ENCODE data around the gene PNPLA8.
"Not testable (repeated sequence)": the region's sequence is repeated elsewhere in the genome, so short reads cannot be mapped to it uniquely, and the experiment has no call there.

Gene PNPLA8

DNA sequence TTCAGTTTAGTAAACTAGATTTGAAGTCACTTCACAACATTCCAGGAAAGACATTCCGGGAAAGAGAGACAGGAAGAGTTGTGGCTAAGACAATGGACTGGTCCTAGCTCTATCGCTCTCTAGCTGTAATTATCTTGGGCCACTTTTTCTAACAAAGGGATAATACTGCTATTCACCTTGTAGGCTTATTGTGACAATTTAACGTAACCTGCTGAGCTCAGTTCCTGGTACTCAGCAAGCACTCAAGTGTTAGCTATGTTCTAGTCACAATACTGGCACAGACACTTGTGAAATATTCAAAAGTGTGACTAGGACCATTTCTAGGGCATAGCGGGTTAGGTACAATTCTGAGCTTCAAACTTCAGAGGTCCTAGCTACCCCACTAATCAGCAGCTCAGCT lies 57.7 kb downstream of the PNPLA8 start:
- DNase-seq (ENCODE audit: low spot score), result no peak

DNA sequence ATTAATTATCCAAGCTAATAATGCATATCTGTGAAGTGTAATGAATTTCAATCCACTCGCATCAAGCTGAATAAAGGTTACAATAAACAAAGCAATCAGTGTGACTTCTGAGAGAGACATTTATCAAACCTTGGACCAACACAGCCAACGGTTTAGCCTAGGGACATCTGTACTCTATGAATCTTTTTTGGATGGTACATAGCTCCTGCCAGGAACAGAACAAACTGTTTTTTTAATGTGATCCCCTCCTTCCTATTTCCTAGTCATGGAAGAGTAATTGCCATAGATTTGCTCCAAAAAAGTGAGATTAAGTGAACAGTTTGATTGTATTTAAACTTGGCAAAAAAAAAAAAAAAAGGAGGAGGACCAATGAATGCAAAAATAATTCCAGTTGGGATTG lies 58.5 kb downstream of the PNPLA8 start:
- no peak for DNase-seq (ENCODE audit: low spot score)

DNA sequence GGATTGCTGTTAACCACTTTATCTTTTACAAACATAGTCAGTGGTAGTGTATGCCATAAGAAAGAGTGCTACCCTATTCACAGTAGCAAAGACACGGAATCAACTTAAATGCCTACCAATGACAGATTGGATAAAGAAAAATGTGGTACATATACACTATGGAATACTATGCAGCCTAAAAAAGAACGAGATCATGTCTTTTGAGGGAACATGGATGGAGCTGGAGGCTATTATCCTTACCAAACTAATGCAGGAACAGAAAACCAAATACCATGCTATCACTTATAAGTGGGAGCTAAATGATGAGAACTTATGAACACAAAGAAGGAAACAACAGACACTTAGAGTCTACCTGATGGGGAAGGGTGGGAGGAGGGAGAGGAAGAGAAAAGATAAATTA lies 59.6 kb downstream of the PNPLA8 start:
- not testable (repeated sequence) for DNase-seq (ENCODE audit: low spot score)

DNA sequence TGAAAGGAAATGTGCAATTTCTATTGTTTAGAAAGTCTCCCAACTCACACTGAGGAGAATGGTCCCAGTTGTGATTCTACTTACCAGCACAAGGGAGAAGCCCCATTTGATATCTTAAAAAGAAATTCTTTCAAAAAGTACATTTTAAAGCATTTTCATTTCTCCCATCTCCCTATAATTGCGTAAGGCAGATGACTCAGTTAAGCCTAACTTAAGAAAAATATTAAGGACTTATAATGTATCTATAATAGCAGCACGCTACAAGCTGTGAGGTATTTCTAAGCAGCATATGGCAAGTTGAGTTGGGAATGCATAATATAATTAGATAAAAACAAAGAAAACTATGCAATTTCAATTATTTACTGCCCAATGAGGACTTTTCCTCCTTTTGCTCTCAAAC lies 61.2 kb downstream of the PNPLA8 start:
- DNase-seq (ENCODE audit: low spot score), result no peak

DNA sequence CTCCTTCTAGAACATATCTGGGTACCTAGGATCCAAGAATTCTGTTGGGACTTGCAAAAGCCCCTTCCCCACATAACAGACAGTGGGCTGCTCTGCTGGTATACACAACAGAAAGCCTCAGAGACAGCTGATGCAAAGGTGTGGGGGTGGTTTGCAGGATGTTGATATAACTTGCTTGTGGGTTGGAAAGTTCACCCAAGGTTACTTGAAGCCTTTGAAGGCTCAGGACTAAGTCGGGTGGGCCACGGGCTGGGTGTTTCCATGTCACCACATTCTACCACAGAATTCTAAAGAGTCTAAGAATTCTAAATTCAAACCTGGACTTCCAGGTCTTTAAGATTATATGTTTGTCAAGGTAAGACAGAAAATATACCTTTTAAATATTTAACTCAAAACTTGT lies 62.3 kb downstream of the PNPLA8 start:
- DNase-seq (ENCODE audit: low spot score), result no peak

DNA sequence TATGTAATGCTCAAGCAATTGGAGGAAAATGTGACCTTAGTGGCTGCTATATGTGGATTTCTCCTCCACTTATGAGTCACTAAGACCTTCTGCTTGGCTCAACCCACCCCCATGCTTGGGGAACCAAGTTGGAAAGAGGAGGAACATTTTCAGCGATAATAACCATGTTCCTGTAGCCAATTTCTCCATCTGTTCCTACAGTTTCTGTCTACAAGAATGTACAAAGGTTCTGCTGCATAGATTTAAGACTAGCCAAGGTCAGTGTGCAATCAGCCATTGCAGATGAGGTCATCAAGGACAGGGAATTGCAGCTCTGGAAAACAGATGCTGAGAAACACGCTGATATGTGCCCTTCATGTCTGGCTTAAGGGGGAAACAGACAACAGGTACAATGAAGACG lies 64.1 kb downstream of the PNPLA8 start:
- no peak for DNase-seq (ENCODE audit: low spot score)

DNA sequence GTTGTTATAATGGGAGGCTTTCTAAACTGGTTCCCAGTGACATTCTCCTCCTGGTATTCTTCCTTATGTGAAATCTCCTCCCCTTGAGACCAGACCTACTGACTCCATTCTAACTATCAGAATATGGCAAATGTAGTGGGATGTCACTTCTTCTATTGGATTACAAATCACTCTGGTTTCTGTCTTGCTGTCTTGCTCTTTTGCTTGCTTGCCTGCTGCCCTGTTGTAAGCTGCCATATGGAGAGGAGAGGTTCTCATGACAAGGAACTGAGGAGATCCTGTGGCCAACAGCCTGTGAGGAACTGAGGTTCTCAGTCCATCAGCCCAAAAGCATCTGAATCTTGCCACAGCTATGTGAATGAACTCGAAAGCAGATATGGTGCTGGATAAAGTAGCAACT lies 65.0 kb downstream of the PNPLA8 start:
- DNase-seq (ENCODE audit: low spot score), result no peak

DNA sequence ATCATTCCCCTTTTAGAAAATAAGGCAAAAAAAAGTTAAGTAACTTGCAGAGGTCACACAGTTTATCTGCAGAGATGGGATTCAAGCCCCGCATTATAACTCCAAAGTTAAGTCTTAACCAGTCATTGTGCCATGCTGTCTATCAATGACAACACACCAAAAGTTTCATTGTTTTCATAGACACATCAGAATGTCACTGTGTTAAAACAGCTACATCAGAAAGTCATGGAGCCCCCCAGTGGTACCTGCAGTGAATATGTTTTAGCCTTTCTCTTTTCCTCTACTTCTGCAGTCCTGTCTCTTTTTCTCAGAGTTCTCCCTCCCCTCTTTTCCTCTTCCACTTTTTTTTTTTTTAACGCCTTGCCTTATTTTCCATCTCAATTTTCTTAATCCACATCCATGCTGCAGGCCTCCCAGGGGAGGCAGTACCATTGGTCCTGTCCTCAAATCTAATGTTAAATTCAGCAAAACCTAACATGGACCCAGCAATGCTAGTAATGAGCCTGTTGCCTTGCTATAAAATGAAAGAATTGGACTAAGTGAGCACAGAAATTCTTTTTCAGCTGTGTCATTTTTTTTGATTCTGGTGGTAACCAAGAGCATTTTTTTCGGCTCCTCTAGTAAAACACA lies 65.9 kb downstream of the PNPLA8 start:
- DNase-seq (ENCODE audit: low spot score), result no peak

DNA sequence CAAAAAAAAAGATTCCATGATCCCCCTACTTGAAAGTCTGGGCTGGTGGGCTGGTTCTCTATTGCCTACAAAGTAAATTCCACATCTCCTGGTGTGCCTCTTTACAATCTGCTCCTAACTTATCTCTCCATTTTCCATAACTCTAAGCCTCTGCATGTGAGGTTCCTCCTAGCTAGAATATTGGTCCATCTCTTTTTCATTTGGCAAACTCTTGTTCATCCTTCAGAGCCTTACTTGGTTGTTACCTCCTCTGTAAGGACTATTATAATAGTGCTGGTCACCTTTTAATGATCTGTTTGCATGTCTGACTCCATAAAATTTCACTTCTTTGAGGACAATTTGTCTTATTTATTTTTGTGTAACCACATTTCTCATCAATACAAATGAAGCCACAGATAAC lies 68.1 kb downstream of the PNPLA8 start:
- no peak for DNase-seq (ENCODE audit: low spot score)

DNA sequence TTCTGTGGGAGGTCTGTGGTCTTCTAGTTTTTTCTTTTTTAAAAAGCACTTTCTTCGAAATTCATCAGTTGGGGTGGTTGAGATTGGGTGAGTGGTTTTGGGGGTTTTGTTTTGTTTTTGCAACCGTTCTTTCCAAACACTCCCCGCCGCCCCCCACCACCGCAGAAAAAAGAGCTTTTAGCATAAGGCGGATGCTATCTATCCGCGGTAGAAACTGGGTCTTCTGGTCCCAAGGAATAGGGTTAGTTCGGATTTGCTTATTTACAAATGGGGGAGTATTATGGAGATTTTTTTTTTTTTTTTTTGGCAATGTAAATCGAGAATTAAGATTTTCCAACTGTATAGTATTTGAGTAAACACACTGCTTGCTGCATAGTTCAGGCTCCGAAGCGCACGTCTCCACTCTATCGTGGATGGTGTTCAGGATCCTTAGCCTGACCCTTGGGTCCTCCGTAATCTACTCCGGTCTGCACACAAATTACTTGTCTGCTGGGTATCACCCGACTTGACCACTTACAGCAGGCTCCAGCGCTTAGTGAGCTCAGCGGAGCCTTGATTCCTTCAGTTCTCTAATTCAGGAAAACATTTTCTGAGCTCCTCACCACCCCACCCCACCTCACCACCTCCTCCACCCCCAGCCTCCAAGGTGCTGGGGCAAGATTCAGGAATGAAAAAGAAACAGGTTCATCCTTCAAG lies 68.9 kb downstream of the PNPLA8 start:
- DNase-seq (ENCODE audit: low spot score), result no peak

DNA sequence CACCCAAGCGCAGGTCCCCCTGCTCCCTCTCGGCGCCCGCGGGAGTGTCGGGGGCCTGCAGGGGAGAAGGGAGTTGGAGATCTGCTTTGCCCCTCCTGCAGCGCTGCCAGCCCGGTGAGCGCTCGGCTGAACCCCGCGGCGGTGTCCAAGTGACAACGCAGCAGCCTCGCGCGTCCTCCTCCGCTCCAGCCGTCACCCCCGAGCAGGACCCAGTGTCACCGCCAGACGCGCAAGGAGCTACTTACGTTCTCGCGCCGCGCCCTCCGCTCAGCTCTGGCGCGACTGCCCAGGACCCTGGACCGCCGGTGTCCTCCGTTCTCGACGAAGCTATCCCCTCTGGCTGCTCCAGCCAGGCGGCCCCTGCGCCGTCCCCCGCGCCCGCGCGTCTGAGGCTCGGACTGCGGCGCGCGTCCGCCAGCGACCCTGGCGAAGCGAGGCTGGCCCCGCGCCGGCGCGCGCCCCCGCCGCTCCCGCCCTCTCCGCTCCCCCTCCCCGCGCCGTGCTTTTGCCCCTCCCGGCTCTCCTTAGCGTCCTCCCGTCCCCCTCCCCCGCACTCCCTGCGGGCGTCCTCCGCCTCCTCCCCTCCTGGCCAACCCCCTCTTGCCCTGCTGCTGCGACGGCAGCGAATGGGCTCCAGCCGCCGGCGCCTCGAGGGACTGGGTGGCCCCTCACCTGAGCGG lies 69.8 kb downstream of the PNPLA8 start, which contains the start of gene NRCAM:
Gene NRCAM, minus strand, starts transcription at position 439 of the 680 bp plus-strand sequence. CDS start 216,372 bp downstream, outside the sequence.
- no peak for DNase-seq (ENCODE audit: low spot score)

DNA sequence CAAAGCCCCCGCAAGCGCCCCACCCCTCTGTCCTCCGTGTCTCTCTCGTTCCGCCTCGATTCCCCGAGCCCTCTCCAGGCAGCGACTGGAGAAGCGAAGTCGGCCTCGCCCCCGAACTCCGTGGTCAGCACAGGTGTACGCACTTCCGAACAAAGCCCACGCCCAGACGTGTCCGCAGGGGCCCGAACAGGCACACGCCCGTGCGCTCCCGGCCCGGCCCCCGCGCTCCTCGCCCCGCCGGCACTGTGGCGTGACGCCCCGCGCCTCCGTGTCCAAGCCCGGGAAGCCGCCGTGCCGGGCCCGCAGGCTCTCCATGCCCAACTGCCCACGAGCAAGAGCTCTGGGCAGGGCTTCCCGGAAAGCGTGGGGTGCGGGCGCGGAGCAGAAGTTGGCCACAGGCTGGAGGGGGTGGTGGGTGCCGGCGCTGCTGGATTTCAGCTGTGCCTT lies 70.4 kb downstream of the PNPLA8 start:
- DNase-seq (ENCODE audit: low spot score), result no peak

DNA sequence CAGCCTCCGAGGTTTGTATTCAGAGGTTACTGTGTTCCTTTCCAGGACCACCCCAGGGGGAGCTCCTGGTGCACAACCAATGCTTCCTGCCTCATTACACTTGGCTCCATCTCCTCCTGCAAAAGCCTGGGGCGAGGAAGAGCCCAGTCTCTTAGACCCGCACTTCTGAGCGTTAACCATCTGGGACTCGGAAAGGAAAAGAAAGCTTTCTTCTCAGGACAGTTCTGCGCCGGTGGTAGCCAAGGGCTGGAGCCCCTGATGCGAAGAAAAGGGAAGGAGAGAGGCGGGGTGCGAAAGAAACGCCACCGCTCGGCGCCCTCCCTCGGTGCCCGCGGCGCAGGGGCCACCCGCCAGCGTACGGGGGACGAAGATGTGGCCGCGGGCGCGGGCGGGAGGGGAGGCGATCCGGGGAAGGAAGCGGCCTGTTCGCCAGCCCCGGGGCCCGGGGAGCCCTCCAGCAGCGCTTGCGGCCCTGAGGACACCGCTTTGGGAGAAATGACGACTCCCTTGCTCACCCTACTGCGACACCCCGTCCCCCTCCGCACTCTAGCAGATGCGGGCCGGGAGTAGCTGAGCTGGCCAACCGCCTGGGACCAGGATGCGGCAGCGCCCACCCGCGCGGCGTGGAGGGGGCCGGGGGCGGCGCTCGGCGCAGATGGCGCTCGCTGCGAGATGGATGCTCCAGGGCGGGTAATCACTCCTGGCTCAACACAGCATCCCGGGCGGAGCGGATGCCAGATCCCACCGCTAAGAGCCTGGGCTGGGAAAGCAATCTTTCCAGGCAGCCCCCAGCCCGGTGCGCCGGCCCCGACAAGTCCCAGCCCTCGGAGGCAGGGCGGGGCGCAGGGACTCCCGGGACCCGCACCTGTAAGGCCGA lies 71.0 kb downstream of the PNPLA8 start:
- no peak for DNase-seq (ENCODE audit: low spot score)

DNA sequence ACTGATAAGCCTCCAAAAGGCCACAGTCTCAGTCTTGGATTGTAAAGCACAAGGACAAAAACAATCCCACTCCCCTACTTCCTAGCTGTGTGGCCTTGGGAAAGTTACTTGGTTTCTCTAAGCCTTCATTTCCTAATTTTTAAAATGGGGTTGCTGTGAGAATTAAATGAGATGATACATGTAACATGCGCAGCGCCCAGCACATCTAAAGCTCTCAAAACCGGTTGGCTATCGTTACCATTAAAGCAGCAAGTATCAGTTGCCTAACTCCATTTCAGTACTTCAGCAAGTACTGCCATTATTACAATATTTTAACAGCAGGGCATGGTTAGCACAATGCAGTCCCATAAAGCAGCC lies 71.6 kb downstream of the PNPLA8 start:
- DNase-seq (ENCODE audit: low spot score), result no peak

DNA sequence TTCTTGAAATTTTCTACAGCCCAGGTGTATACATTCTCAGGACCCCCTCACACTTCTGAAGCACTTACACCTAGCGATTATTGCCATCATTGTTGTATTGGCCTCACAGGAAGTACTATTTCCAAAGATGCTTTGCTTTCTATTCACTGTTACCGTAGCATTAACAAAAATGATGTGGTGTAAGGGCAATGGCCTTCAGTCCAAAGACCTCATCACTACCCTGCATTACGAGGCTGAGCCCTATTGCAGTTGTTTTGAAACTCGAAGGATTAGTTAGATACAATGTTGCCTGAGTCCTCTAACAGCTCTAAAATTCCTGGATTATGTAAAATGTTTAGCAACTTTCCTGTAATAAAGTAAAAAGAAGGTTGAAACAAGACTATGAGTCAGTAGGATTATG lies 72.6 kb downstream of the PNPLA8 start:
- no peak for DNase-seq (ENCODE audit: low spot score)

DNA sequence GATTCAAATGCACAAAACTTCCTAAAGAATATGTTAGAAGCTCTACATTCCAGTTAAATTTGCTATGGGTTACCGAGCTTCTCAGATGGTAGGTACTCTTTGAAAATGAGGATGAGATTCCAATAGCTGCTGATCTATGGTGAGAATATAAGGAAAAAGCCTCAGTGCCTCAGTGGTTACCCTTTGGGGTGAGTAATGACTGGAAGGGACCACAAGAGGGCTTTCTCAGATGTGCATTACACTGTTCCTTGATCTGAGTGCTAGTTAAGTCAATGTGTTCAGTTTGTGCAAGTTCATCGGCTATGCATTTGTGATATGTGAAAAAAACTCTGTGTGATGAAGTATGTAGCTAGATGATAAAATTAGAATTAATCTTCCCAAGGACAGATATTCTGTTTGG lies 73.2 kb downstream of the PNPLA8 start:
- DNase-seq (ENCODE audit: low spot score), result no peak

DNA sequence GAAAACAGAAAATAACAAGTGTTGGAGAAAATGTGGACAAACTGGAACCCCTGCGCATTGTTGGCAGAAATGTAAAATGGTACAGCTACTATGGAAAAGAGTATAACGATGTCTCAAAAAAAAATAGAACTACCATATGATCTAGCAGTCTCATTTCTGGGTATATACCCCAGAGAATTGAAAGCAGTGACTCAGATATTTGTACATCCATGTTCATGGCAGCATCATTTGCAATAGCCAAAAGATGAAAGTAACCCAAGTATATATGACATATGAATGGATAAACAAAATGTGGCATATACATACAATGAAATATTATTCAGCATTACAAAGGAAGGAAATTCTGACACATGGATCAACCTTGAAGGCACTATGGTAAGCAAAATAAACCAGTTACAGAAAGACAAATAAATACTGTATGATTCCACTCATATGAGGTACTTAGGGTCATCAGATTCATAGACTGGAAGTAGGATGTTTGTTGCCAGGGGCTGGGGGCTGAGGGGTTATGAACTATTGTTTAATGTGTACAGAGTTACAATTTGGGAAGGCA lies 74.6 kb downstream of the PNPLA8 start:
- DNase-seq (ENCODE audit: low spot score), result no peak

DNA sequence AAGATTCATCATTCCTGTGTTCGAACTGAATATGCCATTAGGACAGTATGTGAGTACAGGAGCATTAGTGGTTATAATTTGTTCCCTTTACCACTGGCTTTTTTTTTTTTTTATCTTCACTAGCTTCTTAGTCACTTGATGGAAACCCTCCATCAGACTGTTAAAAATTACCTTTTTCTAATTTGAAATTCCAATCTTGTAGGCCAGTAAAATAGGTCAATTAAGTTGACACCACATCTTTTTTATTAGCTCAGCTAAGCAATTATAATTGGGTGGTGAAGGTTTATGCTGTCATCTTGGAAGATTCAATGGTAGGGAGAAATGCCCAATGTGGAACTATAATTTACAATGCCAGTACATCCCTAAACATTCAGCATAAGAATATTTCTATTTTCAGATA lies 75.8 kb downstream of the PNPLA8 start:
- DNase-seq (ENCODE audit: low spot score), result no peak

DNA sequence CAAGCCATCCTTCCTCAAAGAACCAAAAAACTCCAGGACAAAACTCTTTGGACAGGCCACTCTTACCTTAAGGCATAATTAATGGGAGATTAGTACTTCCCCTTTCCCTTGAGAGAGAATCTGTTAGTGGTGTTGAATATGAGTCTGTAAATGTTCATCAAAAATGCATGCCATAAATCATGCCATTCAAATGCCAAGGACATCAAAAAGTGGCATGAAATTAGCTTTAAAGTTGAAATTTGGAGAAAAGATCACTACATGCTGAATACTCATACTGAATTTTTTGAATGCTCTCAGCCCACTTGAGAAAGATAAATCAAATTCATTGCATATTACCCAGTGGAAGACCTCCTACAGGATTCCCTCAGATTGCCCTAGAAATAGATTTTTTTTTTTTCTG lies 76.4 kb downstream of the PNPLA8 start:
- no peak for DNase-seq (ENCODE audit: low spot score)

DNA sequence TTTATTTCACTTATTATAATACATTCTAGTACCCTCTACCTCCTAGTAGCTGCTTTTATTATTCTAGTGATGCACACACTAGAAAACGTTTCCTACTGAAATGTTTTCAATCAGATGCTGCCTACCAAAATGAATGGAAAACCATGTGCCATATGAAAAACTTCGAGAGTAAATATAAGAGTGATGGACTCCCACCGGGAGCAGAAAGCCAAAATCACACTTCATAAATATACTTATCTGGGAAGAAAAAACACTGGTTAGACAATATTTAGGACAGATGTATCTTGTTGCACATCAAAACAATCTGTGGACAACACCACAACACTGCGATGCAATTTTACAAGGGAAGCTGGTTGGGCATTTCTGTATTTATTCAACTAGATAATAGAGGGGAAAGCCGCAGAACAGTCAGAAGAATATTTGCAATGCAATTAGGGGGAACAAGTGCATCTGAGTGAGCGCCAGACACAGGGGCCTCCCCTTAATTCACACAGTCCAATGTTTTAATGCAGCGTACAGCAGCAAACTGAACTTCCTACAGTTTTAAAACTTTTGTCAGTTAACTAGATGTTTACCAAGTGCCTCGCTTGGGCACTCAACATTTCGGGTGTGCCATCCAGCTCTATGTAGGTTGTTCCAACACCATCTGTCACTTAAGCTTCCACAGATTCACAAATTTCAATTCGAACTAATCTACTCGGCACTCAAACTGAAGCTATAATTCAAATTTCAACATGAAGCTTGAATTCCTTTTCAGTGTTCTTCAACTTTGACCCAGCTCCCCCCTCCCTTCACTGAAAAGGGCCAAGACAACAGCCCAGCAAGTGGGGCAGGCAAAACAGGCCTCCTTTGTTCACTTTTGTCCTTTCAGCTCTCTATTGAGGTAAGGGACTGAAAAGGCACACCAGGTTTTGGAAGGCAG lies 77.1 kb downstream of the PNPLA8 start:
- DNase-seq (ENCODE audit: low spot score), result no peak

DNA sequence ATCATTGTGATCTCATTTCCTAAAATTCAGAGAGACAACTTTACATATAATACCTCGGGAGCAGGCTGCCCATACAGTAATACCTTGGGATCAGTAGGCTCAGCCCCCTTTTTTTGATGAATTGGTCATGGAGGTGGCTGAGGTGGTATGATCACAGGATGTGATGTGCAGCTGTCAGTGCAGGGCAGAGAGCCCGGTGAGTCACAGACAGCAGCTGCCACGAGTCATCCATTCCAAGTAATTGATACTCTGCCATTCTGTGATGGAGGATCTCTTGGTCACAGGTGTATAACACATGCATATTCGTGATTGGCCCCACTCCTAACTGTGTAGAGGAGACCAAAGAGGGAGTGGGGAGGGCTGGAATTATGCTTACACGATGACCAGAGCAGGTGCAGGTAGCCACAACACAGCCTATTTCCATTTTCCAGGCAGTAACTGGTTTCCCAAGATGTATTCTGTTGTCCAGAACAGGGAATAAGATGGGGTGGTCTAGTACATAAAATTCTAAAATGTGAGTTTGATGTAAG lies 83.8 kb downstream of the PNPLA8 start:
- no peak for DNase-seq (ENCODE audit: low spot score)
